ENCODE results near the gene HIRA. TPM values are rescaled to one million over a fixed set of nuclear protein-coding genes. Genes with fewer than 3 reads are reported as not detected.

HIRA gene
- total RNA-seq, 4 donors from 2014 or later: 18.8 to 31.6 (median 24.7) TPM

- WGBS, 2 donors: 69 to 70% methylated on average over 7 of the region's 7 CpGs
- TF ChIP-seq EP300 (IDR thresholded peaks at IDR 0.05) (no peak), CTCF (IDR thresholded peaks at IDR 0.05) (no peak), POLR2A (IDR thresholded peaks at IDR 0.05) (no peak)
- Histone ChIP-seq H3K27me3 (no peaks in the 10 kb centered on the region), H3K4me3 (no peak overlapping the region), H3K9me3 (no peaks in the 10 kb centered on the region), H3K36me3 (peaks cover 0 to 92% (median 31%) of the 10 kb centered on the region in 3 donors), H3K27ac (no peak overlapping the region), H3K4me1 (no peaks in the 10 kb centered on the region)
- peak in 1 of 2 donors; percentile 23 for DNase-seq (ENCODE audit: low spot score in 2 of 2)
These were observed 32.2 kb upstream of the HIRA start for GRCh38 chr22:19463491-19464469.

GRCh38 chr22:19463008-19463407 lies 31.5 kb upstream of the HIRA start:
- Histone ChIP-seq H3K27ac (no peak overlapping the region), H3K4me3 (no peak overlapping the region), H3K27me3 (no peaks in the 10 kb centered on the region), H3K36me3 (peaks cover 0 to 88% (median 26%) of the 10 kb centered on the region in 3 donors), H3K4me1 (no peaks in the 10 kb centered on the region), H3K9me3 (no peaks in the 10 kb centered on the region)
- no peak for DNase-seq (ENCODE audit: low spot score in 2 of 2)
- no peak for TF ChIP-seq POLR2A (IDR thresholded peaks at IDR 0.05)
- no peak for TF ChIP-seq EP300 (IDR thresholded peaks at IDR 0.05)
- no peak for TF ChIP-seq CTCF (IDR thresholded peaks at IDR 0.05)
- 91 to 97% methylated on average over 1 of the region's 1 CpG for WGBS, 2 donors

- Histone ChIP-seq H3K27me3 (no peaks in the 10 kb centered on the region), H3K4me3 (no peak overlapping the region), H3K27ac (no peak overlapping the region), H3K36me3 (peaks cover 0 to 88% (median 17%) of the 10 kb centered on the region in 3 donors), H3K4me1 (no peaks in the 10 kb centered on the region), H3K9me3 (no peaks in the 10 kb centered on the region)
- DNase-seq (ENCODE audit: low spot score in 2 of 2): no peak
- WGBS, 2 donors: 92 to 97% methylated on average over 1 of the region's 1 CpG
- TF ChIP-seq EP300 (IDR thresholded peaks at IDR 0.05) (no peak), POLR2A (IDR thresholded peaks at IDR 0.05) (no peak)
These were observed 30.0 kb upstream of the HIRA start for GRCh38 chr22:19461506-19461905.

- H3K36me3 ChIP-seq: peaks cover 0 to 88% (median 10%) of the 10 kb centered on the region in 3 donors
- H3K9me3 ChIP-seq: no peaks in the 10 kb centered on the region
- no peaks in the 10 kb centered on the region for H3K27me3 ChIP-seq
- TF ChIP-seq POLR2A (IDR thresholded peaks at IDR 0.05) (no peak), CTCF (IDR thresholded peaks at IDR 0.05) (no peak), EP300 (IDR thresholded peaks at IDR 0.05) (no peak)
- H3K4me1 ChIP-seq: no peaks in the 10 kb centered on the region
- H3K4me3 ChIP-seq: no peak overlapping the region
- no peak overlapping the region for H3K27ac ChIP-seq
- 80 to 81% methylated on average over 2 of the region's 2 CpGs for WGBS, 2 donors
- no peak for DNase-seq (ENCODE audit: low spot score in 2 of 2)
These were observed 28.5 kb upstream of the HIRA start for GRCh38 chr22:19460036-19460435.

- Histone ChIP-seq H3K27ac (no peak overlapping the region), H3K4me3 (no peak overlapping the region), H3K27me3 (no peaks in the 10 kb centered on the region), H3K36me3 (peaks cover 0 to 90% (median 0%) of the 10 kb centered on the region in 3 donors), H3K9me3 (no peaks in the 10 kb centered on the region), H3K4me1 (no peaks in the 10 kb centered on the region)
- no peak for DNase-seq (ENCODE audit: low spot score in 2 of 2)
- TF ChIP-seq POLR2A (IDR thresholded peaks at IDR 0.05) (no peak), CTCF (IDR thresholded peaks at IDR 0.05) (no peak)
- WGBS, 2 donors: 87 to 94% methylated on average over 8 of the region's 8 CpGs
These were observed 26.4 kb upstream of the HIRA start for GRCh38 chr22:19457828-19458428.
